GM23338 (cell line): ENCODE data around the gene MCC.

Experiments
- EZH2 ChIP-seq: fragments of 200-600 bp; sonication (generic); IDR thresholded peaks from one replicate; pipeline ENCODE4 v1.8.0; 2017; ENCODE audit warnings: antibody characterized with exemption, mild to moderate bottlenecking, low read depth; ENCODE audit not compliant: unreplicated experiment
- EZH2phosphoT487 ChIP-seq: fragments of 200-600 bp; sonication (generic); IDR thresholded peaks from one replicate; pipeline ENCODE4 v1.8.1; 2018; ENCODE audit warnings: antibody characterized with exemption; ENCODE audit not compliant: unreplicated experiment
- POLR2AphosphoS5 ChIP-seq: IDR thresholded peaks from 2 replicates; pipeline ENCODE4 v1.6.1; 2016; ENCODE audit warnings: antibody characterized with exemption, low read depth
- REST ChIP-seq: IDR thresholded peaks from one replicate; pipeline ENCODE4 v1.6.1; 2018; ENCODE audit warnings: antibody characterized with exemption; ENCODE audit not compliant: unreplicated experiment
- STAT1 ChIP-seq: IDR thresholded peaks from one replicate; pipeline ENCODE4 v1.6.1; 2016; ENCODE audit warnings: antibody characterized with exemption; ENCODE audit not compliant: unreplicated experiment
- TF ChIP-seq, protein P1 (sequence below), 2 experiments: fragments of 200-600 bp in 1 of 2; sonication (generic) in 1 of 2; conservative IDR thresholded peaks; 2 replicates each; pipeline versions ENCODE4 v1.5.1 to v1.6.1; 2016 to 2017; ENCODE audit warnings: antibody characterized with exemption in 2 of 2, low read depth in 2 of 2, mild to moderate bottlenecking in 2 of 2, moderate library complexity in 1 of 2
- TF ChIP-seq, protein P2 (sequence below): IDR thresholded peaks from 2 replicates; pipeline ENCODE4 v1.6.1; 2016; ENCODE audit warnings: antibody characterized with exemption

DNA sequence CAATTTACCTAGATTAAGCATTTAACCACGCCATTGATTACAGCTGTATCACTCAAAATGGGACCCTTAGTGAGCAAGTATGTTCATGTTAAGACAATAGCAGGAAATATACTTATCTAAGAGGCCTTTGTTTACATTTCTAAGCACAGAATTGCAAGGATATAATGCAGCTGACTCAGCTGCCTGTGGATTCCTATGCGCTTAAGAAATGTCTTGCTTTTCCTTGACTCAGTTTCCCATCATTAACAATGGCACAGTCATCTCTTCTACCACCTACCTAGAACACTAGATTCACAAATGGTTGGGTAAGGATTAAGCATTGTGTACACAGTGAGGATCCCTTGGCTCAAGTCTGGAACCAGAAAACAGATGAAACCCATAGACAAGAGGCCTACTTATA, 217.2 kb downstream of the MCC start:
- TF ChIP-seq, protein P1, sequence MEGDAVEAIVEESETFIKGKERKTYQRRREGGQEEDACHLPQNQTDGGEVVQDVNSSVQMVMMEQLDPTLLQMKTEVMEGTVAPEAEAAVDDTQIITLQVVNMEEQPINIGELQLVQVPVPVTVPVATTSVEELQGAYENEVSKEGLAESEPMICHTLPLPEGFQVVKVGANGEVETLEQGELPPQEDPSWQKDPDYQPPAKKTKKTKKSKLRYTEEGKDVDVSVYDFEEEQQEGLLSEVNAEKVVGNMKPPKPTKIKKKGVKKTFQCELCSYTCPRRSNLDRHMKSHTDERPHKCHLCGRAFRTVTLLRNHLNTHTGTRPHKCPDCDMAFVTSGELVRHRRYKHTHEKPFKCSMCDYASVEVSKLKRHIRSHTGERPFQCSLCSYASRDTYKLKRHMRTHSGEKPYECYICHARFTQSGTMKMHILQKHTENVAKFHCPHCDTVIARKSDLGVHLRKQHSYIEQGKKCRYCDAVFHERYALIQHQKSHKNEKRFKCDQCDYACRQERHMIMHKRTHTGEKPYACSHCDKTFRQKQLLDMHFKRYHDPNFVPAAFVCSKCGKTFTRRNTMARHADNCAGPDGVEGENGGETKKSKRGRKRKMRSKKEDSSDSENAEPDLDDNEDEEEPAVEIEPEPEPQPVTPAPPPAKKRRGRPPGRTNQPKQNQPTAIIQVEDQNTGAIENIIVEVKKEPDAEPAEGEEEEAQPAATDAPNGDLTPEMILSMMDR (conservative IDR thresholded peaks at IDR 0.05; ENCODE audit: low read depth in 2 of 2): no peak
- TF ChIP-seq REST: no peak
- no peak for TF ChIP-seq EZH2phosphoT487
- no peak for TF ChIP-seq STAT1
- TF ChIP-seq POLR2AphosphoS5: no peak
- TF ChIP-seq EZH2: no peak
- TF ChIP-seq, protein P2, sequence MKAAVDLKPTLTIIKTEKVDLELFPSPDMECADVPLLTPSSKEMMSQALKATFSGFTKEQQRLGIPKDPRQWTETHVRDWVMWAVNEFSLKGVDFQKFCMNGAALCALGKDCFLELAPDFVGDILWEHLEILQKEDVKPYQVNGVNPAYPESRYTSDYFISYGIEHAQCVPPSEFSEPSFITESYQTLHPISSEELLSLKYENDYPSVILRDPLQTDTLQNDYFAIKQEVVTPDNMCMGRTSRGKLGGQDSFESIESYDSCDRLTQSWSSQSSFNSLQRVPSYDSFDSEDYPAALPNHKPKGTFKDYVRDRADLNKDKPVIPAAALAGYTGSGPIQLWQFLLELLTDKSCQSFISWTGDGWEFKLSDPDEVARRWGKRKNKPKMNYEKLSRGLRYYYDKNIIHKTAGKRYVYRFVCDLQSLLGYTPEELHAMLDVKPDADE: no peak
